UCSD-AML1 (cell line): Measurements from ENCODE around the gene C1orf232.
A peak's percentile ranks its signal among the peaks of the same experiment; 100 is the strongest.

Source experiments
- DNase-seq: peaks from one replicate; lab custom pipeline; 2025; ENCODE audit not compliant: unreplicated experiment; lab: John Stamatoyannopoulos, UW

The C1orf232 gene

GRCh38 chr1:26158271-26158907 is 10.4 kb downstream of the C1orf232 start:
- no peak for DNase-seq

- peak; percentile 68 for DNase-seq
Measured at GRCh38 chr1:26156285-26157038, 12.3 kb downstream of the C1orf232 start.

GRCh38 chr1:26155370-26156284 is 13.1 kb downstream of the C1orf232 start:
- no peak for DNase-seq

- no peak for DNase-seq
Measured at GRCh38 chr1:26154750-26155149, 14.0 kb downstream of the C1orf232 start.

- DNase-seq = no peak
Measured at GRCh38 chr1:26153966-26154532, 14.7 kb downstream of the C1orf232 start.

- DNase-seq = no peak
Measured at GRCh38 chr1:26148887-26149286, 19.9 kb downstream of the C1orf232 start.

- DNase-seq = no peak
Measured at GRCh38 chr1:26145960-26146294, 22.8 kb downstream of the C1orf232 start.

- DNase-seq = peak; percentile 71
Measured at GRCh38 chr1:26145041-26145959, 23.5 kb downstream of the C1orf232 start.

- no peak for DNase-seq
Measured at GRCh38 chr1:26142159-26142558, 26.6 kb downstream of the C1orf232 start.

- DNase-seq = no peak
Measured at GRCh38 chr1:26138974-26139558, 29.7 kb downstream of the C1orf232 start.

- no peak for DNase-seq
Measured at GRCh38 chr1:26134466-26134865, 34.3 kb downstream of the C1orf232 start.

GRCh38 chr1:26132834-26133167 is 36.0 kb downstream of the C1orf232 start:
- no peak for DNase-seq

GRCh38 chr1:26132128-26132833 is 36.5 kb downstream of the C1orf232 start:
- DNase-seq = no peak

- DNase-seq = no peak
Measured at GRCh38 chr1:26130695-26131094, 38.1 kb downstream of the C1orf232 start.

GRCh38 chr1:26129778-26130177 is 39.0 kb downstream of the C1orf232 start:
- no peak for DNase-seq

- peak; percentile 22 for DNase-seq
Measured at GRCh38 chr1:26127235-26128163, 41.3 kb downstream of the C1orf232 start.

GRCh38 chr1:26126321-26127084 is 42.3 kb downstream of the C1orf232 start:
- DNase-seq = no peak

- no peak for DNase-seq
Measured at GRCh38 chr1:26125946-26126320, 42.8 kb downstream of the C1orf232 start.
